GM21737 (cell line): Measurements from ENCODE around the gene F7.
"Not testable (repeated sequence)": the region's sequence is repeated elsewhere in the genome, so short reads cannot be mapped to it uniquely, and the experiment has no call there.

ENCODE experiments used
- ATAC-seq: cut with Tn5 transposase; IDR thresholded peaks from one replicate; pipeline ENCODE4 v1.9.1; 2021; ENCODE audit warnings: mild to moderate bottlenecking, moderate library complexity; ENCODE audit not compliant: unreplicated experiment

F7 gene

DNA sequence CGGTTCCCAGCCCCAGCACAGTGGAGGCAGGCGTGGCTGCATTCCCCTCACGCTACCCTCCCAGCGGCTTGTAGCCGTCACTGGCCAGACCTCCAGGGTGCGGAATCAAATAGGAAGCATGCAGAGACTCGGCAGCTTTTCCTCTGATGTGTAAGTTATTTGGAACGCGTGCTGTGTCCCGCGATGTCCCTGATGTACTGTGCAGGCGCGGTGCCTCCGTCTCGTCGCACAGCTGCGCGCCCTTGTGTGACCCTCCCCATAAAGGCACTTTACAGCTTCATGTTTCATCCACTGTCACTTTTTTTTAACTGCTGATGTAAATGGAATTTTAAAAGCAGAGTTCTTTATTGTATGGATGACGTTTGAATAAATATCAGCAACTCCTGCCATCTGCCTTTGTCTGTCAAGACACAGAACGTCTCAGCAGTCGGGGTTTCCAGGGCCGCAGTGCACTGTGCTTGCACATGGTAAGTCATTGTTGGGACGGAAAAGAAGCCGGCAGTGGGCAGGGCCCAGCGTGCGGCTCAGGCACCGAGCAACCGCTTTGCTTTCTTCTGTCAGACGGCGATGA, 7.3 kb upstream of the F7 start:
- ATAC-seq: no peak

DNA sequence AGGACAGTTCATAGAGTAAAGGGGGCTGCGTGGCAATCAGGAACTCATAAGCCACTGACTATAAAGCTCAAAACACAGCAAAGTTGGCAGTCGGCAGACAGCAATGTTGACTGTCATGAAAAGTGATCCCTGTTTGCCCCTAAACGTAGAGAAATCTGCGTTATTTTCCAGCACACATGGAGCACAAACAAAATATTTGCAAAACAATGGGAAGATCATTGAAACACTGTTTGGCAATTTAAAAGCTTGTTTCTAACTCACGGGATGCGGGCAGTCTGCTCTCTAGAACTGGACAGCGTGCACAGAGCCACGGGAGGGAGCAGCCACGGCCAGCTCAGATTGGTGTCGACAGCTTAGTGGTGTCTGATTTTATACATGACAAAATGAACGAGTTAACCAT, 6.4 kb upstream of the F7 start:
- ATAC-seq: no peak

- not testable (repeated sequence) for ATAC-seq
Measured at GRCh38 chr13:113102302-113102701, 3.3 kb upstream of the F7 start.

GRCh38 chr13:113102727-113103126, 2.9 kb upstream of the F7 start:
- no peak for ATAC-seq

DNA sequence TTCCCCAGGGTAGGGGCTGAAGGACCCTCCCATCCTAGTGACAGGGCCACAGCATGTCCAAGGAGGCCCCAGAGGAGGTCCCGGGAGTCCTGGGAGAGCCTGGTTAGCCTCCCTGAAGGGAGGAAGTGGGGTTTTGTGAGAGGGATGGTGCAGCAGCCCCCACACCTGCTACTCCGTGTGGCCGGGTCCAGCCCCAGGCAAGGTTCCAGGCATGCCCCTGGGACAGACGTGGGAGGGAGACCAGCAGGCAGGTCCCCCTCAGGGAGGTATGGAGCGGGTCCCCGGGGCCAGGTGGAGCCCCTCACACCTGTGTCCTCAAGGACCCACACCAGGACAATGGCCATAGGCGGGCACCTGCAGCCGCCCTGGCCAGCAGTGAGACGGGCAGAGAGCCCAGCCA, 1.9 kb upstream of the F7 start:
- ATAC-seq: no peak

DNA sequence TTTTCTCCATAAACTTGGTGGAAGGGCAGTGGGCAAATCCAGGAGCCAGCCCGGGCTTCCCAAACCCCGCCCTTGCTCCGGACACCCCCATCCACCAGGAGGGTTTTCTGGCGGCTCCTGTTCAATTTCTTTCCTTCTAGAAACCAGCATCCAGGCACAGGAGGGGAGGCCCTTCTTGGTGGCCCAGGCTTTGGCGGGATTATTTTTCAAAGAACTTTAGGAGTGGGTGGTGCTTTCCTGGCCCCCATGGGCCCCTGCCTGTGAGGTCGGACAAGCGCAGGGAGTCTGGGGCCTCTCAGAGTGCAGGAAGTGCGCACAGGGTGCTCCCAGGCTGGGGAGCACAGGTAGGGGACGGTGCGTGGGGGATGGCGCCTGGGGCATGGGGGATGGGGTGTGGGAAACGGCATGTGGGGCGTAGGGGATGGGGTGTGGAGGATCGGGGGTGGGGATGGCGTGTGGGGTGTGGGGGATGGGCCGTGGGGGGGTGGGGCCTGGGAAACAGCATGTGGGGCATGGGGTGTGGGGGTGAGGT, 396 bp downstream of the F7 start:
- no peak for ATAC-seq

DNA sequence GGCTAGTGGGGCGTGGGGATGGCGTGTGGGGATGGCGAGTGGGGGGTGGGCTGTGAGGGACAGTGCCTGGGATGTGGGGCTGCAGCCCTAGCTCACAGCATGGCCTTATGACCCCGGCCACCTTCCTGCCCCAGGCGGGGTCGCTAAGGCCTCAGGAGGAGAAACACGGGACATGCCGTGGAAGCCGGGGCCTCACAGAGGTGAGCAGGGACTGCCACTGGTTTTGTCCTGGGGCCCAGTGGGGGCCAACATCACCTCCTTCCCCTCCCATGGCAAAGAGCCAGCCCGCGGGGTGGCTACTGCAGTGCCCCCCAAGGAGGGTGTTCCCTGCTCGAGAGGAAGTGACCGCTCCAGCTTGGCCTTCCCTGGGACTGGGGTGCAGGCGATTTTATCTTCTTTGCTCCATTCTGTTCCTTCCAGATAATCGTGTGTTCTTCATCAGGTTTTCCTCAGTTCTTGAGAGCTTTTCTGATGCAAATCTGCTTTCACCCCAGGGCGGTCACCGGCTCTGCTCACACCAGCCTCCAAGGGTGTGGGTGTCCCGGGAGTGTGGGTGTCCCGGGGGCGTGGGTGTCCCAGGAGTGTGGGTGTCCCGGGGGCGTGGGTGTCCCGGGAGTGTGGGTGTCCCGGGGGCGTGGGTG, 1.2 kb downstream of the F7 start:
- no peak for ATAC-seq

DNA sequence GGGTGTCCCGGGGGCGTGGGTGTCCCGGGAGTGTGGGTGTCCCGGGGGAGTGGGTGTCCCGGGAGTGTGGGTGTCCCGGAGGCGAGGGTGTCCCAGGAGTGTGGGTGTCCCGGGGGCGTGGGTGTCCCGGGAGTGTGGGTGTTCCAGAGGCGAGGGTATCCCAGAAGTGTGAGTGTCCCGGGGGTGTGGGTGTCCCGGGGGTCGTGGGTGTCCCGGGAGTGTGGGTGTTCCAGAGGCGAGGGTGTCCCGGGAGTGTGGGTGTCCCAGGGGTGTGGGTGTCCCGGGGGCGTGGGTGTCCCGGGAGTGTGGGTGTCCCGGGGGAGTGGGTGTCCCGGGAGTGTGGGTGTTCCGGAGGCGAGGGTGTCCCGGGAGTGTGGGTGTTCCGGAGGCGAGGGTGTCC, 2.9 kb downstream of the F7 start:
- not testable (repeated sequence) for ATAC-seq

DNA sequence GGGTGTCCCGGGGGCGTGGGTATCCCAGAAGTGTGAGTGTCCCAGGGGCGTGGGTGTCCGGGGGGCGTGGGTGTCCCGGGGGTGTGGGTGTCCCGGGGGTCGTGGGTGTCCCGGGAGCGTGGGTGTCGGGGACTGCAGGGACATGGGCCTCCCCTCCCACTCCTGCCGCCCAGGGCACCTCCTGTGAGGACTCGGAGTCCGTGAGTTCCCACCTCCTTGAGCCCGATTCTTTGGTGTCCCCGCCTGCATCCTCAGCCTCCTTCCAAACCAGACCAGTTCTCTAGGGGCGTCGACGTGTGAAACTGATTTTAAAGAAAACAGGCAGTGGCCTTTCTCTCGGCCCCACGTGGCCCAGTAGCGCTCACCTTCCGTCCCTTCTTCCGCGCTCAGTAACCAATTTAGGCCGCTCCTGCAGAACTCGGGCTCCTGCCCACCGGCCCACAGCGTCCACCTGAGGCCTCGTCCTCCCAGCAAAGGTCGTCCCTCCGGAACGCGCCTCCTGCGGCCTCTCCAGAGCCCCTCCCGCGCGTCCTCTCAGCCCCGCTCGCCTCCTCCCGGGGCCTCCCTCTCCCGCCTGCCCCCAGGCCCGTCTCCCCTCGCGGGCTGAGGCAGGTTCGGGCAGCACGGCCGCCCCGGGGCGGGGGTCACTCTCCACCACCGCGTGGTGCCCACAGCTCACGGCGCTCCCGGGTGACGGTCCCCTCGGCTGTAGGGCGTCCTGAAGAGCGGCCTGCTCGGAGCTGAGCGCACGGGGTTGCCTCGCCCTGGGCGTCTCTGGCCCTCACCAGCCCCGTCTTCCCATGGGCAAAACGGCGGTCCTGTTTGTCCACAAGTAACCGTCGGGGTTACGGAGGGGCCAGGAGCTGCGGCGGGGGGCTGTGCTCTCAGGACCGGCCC, 3.8 kb downstream of the F7 start:
- ATAC-seq: no peak

GRCh38 chr13:113110048-113110851, 4.7 kb downstream of the F7 start:
- ATAC-seq: no peak

DNA sequence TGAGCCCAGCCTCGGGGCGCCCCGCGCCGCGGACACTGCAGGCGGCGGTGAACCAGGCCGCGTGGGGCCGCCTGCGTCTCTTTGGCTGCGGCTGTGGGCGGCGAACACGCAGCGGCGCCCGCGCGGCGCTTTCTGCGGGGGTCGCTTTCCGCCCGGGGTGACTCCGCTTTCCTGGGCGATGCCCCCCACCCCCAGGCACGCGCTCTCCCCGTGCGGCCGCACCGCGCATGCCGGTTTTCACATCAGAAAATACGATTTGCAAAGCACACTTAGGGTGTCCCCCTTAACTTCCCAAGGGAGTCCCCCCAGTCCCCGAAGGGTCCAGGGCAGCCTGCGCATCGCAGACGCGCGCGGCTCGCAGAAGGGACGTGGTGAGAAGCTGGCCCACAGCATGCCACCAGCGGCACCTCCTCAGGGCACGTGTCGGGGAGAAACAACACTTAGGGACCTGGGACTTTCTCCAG, 5.3 kb downstream of the F7 start:
- no peak for ATAC-seq

GRCh38 chr13:113111821-113112220, 6.2 kb downstream of the F7 start:
- ATAC-seq: not testable (repeated sequence)

- ATAC-seq: not testable (repeated sequence)
Measured at GRCh38 chr13:113112475-113112874, 6.9 kb downstream of the F7 start.

DNA sequence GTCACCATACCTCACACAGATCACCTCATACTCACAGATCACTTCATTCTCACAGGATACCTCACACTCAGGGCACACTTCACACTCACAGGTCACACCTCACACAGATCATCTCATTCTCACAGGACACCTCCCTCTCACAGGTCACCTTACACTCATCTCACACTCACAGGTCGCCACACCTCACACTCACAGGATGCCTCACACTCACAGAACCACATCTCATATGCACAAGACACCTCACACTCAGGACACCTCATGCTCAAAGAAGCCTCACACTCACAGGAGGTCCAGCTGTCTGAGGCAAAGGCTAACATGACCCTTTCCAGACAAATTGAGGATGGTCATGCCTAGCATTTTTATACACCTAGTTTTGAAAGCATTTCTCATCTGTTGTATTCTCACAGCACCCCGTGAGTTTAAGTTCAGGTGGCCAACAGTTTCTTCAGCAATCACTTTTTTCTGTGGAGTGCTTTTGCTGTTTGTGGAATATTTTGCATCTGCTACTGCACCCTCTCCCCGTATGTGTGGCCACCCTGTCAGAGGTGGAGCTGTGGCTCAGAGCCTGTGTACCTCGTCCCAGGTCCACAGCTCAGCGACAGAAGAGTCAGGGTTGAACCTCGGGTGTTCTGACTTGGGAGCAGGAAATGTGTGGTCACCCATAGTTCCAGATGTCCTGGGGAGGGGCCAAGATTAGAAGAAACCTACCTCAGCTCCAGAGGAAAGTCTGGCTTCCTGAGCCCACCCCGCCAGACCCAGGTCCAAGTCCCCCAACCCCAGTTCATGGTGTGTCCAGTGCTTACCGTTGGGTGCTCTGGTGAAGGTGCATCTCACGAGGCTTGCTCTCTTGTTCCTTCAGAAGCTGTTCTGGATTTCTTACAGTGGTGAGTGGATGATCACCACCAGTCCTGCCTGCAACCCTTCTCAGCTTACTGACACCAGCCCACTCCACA, 7.6 kb downstream of the F7 start:
- ATAC-seq: no peak

- ATAC-seq: no peak
Measured at GRCh38 chr13:113113846-113114271, 8.3 kb downstream of the F7 start.

- no peak for ATAC-seq
Measured at GRCh38 chr13:113114511-113115362, 9.1 kb downstream of the F7 start.

- ATAC-seq: no peak
Measured at GRCh38 chr13:113115363-113116205, 10.0 kb downstream of the F7 start.
